ENCODE measurements around the gene LMTK3. TPM values are rescaled to one million over a fixed set of nuclear protein-coding genes. Genes with fewer than 3 reads are reported as not detected.

The LMTK3 gene
- polyA plus RNA-seq, 1 donor, result 7.2 TPM

- 77% methylated on average over 2 of the region's 8 CpGs for WGBS (ENCODE audit: insufficient coverage, low lambda C conversion rate)
- Histone ChIP-seq H3K27me3 (ENCODE audit: control insufficient read depth, insufficient read depth, low read length) (peaks cover 20% of the 10 kb centered on the region), H3K4me1 (ENCODE audit: control insufficient read depth, insufficient read depth, low read length) (peaks cover 5% of the 10 kb centered on the region), H3K4me3 (ENCODE audit: low read length) (no peak overlapping the region), H3K36me3 (ENCODE audit: control insufficient read depth, insufficient read depth, low read length) (no peaks in the 10 kb centered on the region), H3K9me3 (ENCODE audit: control insufficient read depth, low read depth, low read length) (peaks cover 4% of the 10 kb centered on the region), H3K27ac (ENCODE audit: low read length) (no peak overlapping the region)
- DNase-seq, result no peak
Measured at GRCh38 chr19:48516536-48516935, 4.9 kb upstream of the LMTK3 start.

GRCh38 chr19:48514123-48514458, 2.5 kb upstream of the LMTK3 start:
- DNase-seq, result no peak
- Histone ChIP-seq H3K27me3 (ENCODE audit: control insufficient read depth, insufficient read depth, low read length) (peaks cover 41% of the 10 kb centered on the region), H3K36me3 (ENCODE audit: control insufficient read depth, insufficient read depth, low read length) (no peaks in the 10 kb centered on the region), H3K4me1 (ENCODE audit: control insufficient read depth, insufficient read depth, low read length) (peaks cover 5% of the 10 kb centered on the region), H3K9me3 (ENCODE audit: control insufficient read depth, low read depth, low read length) (peaks cover 4% of the 10 kb centered on the region), H3K27ac (ENCODE audit: low read length) (no peak overlapping the region), H3K4me3 (ENCODE audit: low read length) (no peak overlapping the region)
- no CpG with 5 or more reads among the region's 11 CpGs for WGBS (ENCODE audit: insufficient coverage, low lambda C conversion rate)

GRCh38 chr19:48513289-48514122, 1.9 kb upstream of the LMTK3 start:
- peaks cover 41% of the 10 kb centered on the region for H3K27me3 ChIP-seq (ENCODE audit: control insufficient read depth, insufficient read depth, low read length)

GRCh38 chr19:48512504-48513288, 1.1 kb upstream of the LMTK3 start:
- Histone ChIP-seq H3K27ac (ENCODE audit: low read length) (no peak overlapping the region), H3K27me3 (ENCODE audit: control insufficient read depth, insufficient read depth, low read length) (peaks cover 41% of the 10 kb centered on the region), H3K36me3 (ENCODE audit: control insufficient read depth, insufficient read depth, low read length) (no peaks in the 10 kb centered on the region), H3K4me3 (ENCODE audit: low read length) (peak overlapping the region; percentile 69), H3K9me3 (ENCODE audit: control insufficient read depth, low read depth, low read length) (peaks cover 4% of the 10 kb centered on the region), H3K4me1 (ENCODE audit: control insufficient read depth, insufficient read depth, low read length) (peaks cover 5% of the 10 kb centered on the region)
- no CpG with 5 or more reads among the region's 19 CpGs for WGBS (ENCODE audit: insufficient coverage, low lambda C conversion rate)
- DNase-seq, result no peak

More at GRCh38 chr19:48513289-48514122, 1.9 kb upstream of the LMTK3 start:
- Histone ChIP-seq H3K9me3 (ENCODE audit: control insufficient read depth, low read depth, low read length) (peaks cover 4% of the 10 kb centered on the region), H3K4me1 (ENCODE audit: control insufficient read depth, insufficient read depth, low read length) (peaks cover 5% of the 10 kb centered on the region), H3K36me3 (ENCODE audit: control insufficient read depth, insufficient read depth, low read length) (no peaks in the 10 kb centered on the region), H3K4me3 (ENCODE audit: low read length) (peak overlapping the region; percentile 69), H3K27ac (ENCODE audit: low read length) (no peak overlapping the region)
- peak; percentile 50 to 66 for DNase-seq
- WGBS (ENCODE audit: insufficient coverage, low lambda C conversion rate), result no CpG with 5 or more reads among the region's 54 CpGs

GRCh38 chr19:48511321-48511731, 309 bp downstream of the LMTK3 start:
- H3K36me3 ChIP-seq (ENCODE audit: control insufficient read depth, insufficient read depth, low read length), result no peaks in the 10 kb centered on the region
- peaks cover 5% of the 10 kb centered on the region for H3K4me1 ChIP-seq (ENCODE audit: control insufficient read depth, insufficient read depth, low read length)
- no CpG with 5 or more reads among the region's 32 CpGs for WGBS (ENCODE audit: insufficient coverage, low lambda C conversion rate)
- no peak overlapping the region for H3K4me3 ChIP-seq (ENCODE audit: low read length)
- H3K27me3 ChIP-seq (ENCODE audit: control insufficient read depth, insufficient read depth, low read length), result peaks cover 41% of the 10 kb centered on the region
- DNase-seq, result no peak
- H3K9me3 ChIP-seq (ENCODE audit: control insufficient read depth, low read depth, low read length), result peaks cover 4% of the 10 kb centered on the region
- H3K27ac ChIP-seq (ENCODE audit: low read length), result no peak overlapping the region

GRCh38 chr19:48510421-48511268, 990 bp downstream of the LMTK3 start:
- peaks cover 5% of the 10 kb centered on the region for H3K4me1 ChIP-seq (ENCODE audit: control insufficient read depth, insufficient read depth, low read length)
- peaks cover 4% of the 10 kb centered on the region for H3K9me3 ChIP-seq (ENCODE audit: control insufficient read depth, low read depth, low read length)
- WGBS (ENCODE audit: insufficient coverage, low lambda C conversion rate), result no CpG with 5 or more reads among the region's 24 CpGs
- H3K27me3 ChIP-seq (ENCODE audit: control insufficient read depth, insufficient read depth, low read length), result peaks cover 41% of the 10 kb centered on the region
- DNase-seq, result no peak
- H3K27ac ChIP-seq (ENCODE audit: low read length), result no peak overlapping the region
- H3K36me3 ChIP-seq (ENCODE audit: control insufficient read depth, insufficient read depth, low read length), result no peaks in the 10 kb centered on the region
- H3K4me3 ChIP-seq (ENCODE audit: low read length), result peak overlapping the region; percentile 17

- Histone ChIP-seq H3K27me3 (ENCODE audit: control insufficient read depth, insufficient read depth, low read length) (peaks cover 41% of the 10 kb centered on the region), H3K4me3 (ENCODE audit: low read length) (no peak overlapping the region), H3K36me3 (ENCODE audit: control insufficient read depth, insufficient read depth, low read length) (no peaks in the 10 kb centered on the region), H3K27ac (ENCODE audit: low read length) (no peak overlapping the region), H3K4me1 (ENCODE audit: control insufficient read depth, insufficient read depth, low read length) (peaks cover 5% of the 10 kb centered on the region), H3K9me3 (ENCODE audit: control insufficient read depth, low read depth, low read length) (peaks cover 4% of the 10 kb centered on the region)
- no CpG with 5 or more reads among the region's 12 CpGs for WGBS (ENCODE audit: insufficient coverage, low lambda C conversion rate)
- DNase-seq, result no peak
Measured at GRCh38 chr19:48509467-48510194, 2.0 kb downstream of the LMTK3 start.

- H3K4me3 ChIP-seq (ENCODE audit: low read length), result no peak overlapping the region
- no peak overlapping the region for H3K27ac ChIP-seq (ENCODE audit: low read length)
- H3K36me3 ChIP-seq (ENCODE audit: control insufficient read depth, insufficient read depth, low read length), result no peaks in the 10 kb centered on the region
- peaks cover 5% of the 10 kb centered on the region for H3K4me1 ChIP-seq (ENCODE audit: control insufficient read depth, insufficient read depth, low read length)
- 78% methylated on average over 7 of the region's 32 CpGs for WGBS (ENCODE audit: insufficient coverage, low lambda C conversion rate)
- H3K9me3 ChIP-seq (ENCODE audit: control insufficient read depth, low read depth, low read length), result peaks cover 4% of the 10 kb centered on the region
- peaks cover 41% of the 10 kb centered on the region for H3K27me3 ChIP-seq (ENCODE audit: control insufficient read depth, insufficient read depth, low read length)
- no peak for DNase-seq
Measured at GRCh38 chr19:48508729-48509411, 2.8 kb downstream of the LMTK3 start.

GRCh38 chr19:48507911-48508439, 3.7 kb downstream of the LMTK3 start:
- no peak for DNase-seq
- no CpG with 5 or more reads among the region's 7 CpGs for WGBS (ENCODE audit: insufficient coverage, low lambda C conversion rate)
- Histone ChIP-seq H3K27me3 (ENCODE audit: control insufficient read depth, insufficient read depth, low read length) (peaks cover 34% of the 10 kb centered on the region), H3K4me3 (ENCODE audit: low read length) (no peak overlapping the region), H3K27ac (ENCODE audit: low read length) (no peak overlapping the region), H3K9me3 (ENCODE audit: control insufficient read depth, low read depth, low read length) (no peaks in the 10 kb centered on the region), H3K4me1 (ENCODE audit: control insufficient read depth, insufficient read depth, low read length) (no peaks in the 10 kb centered on the region), H3K36me3 (ENCODE audit: control insufficient read depth, insufficient read depth, low read length) (no peaks in the 10 kb centered on the region)

All from large intestine (tissue), 3 donors.